ENCODE results near the gene SYNPR.

GRCh38 chr3:63296249-63296648, 18.1 kb downstream of the SYNPR start:
- no peak for TF ChIP-seq CTCF (IDR thresholded peaks at IDR 0.05)
- TF ChIP-seq POLR2A (IDR thresholded peaks at IDR 0.05) = no peak
